IgD-negative memory B cell (primary cell): ENCODE data around the gene MYL4. TPM values are rescaled to one million over a fixed set of nuclear protein-coding genes. Genes with fewer than 3 reads are reported as not detected.

Source experiments
- H3K27ac Mint-ChIP-seq, 3 donors: one replicate each; pipeline ENCODE4 v1.8.0; 2020 to 2022; ENCODE audit warnings: mild to moderate bottlenecking in 3 of 3, mixed read lengths in 3 of 3, moderate library complexity in 1 of 3
- H3K27me3 Mint-ChIP-seq: one replicate; pipeline ENCODE4 v1.8.0; 2021; ENCODE audit warnings: mixed read lengths
- H3K36me3 Mint-ChIP-seq: one replicate; pipeline ENCODE4 v1.8.0; 2020; ENCODE audit warnings: mild to moderate bottlenecking, mixed read lengths
- H3K4me1 Mint-ChIP-seq, 3 donors: one replicate each; pipeline ENCODE4 v1.8.0; 2020 to 2022; ENCODE audit warnings: mixed read lengths in 3 of 3, mild to moderate bottlenecking in 1 of 3
- H3K4me3 Mint-ChIP-seq, 4 donors: one replicate each; pipeline ENCODE4 v1.8.0; 2020 to 2022; ENCODE audit warnings: mild to moderate bottlenecking in 4 of 4, mixed read lengths in 4 of 4, moderate library complexity in 3 of 4
- H3K9me3 Mint-ChIP-seq, 3 donors: one replicate each; pipeline ENCODE4 v1.8.0; 2020 to 2021; ENCODE audit warnings: mixed read lengths in 3 of 3, mild to moderate bottlenecking in 1 of 3
- polyA plus RNA-seq: library from polyadenylated mRNA; unstranded; fragments of 300-500 nt; fragmentation: Illumina TruSeq; gene quantifications from one replicate; pipeline ENCODE4 v1.2.3, GENCODE V29; 2021

Gene MYL4
- polyA plus RNA-seq, 1 donor from 2014 or later: not detected

DNA sequence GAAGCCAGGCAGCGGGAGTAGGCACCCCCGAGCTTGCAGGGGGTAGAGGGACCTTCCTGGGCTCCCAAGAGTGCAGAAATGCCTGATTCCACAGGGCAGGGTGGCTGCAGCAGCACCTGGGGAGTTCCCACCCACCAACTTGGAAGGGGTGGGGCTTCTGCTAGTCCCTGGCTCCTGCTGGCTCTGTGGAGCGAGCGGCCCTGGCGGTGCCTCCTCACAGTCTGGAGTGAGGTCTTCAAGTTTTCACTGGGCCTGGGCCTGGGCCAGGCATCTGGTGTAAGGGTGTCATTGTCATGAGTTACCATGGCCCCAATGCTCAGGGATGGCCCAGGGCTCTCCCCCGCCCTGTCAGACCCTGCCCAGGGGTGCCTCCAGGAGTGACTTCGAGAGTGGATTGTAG lies 28.7 kb downstream of the MYL4 start:
- no peaks in the 10 kb centered on the region for H3K36me3 Mint-ChIP-seq
- H3K9me3 Mint-ChIP-seq: no peaks in the 10 kb centered on the region
- H3K4me3 Mint-ChIP-seq: no peak overlapping the region
- H3K4me1 Mint-ChIP-seq: peaks cover 6 to 21% (median 11%) of the 10 kb centered on the region in 3 donors
- H3K27me3 Mint-ChIP-seq: no peaks in the 10 kb centered on the region
- no peak overlapping the region for H3K27ac Mint-ChIP-seq

DNA sequence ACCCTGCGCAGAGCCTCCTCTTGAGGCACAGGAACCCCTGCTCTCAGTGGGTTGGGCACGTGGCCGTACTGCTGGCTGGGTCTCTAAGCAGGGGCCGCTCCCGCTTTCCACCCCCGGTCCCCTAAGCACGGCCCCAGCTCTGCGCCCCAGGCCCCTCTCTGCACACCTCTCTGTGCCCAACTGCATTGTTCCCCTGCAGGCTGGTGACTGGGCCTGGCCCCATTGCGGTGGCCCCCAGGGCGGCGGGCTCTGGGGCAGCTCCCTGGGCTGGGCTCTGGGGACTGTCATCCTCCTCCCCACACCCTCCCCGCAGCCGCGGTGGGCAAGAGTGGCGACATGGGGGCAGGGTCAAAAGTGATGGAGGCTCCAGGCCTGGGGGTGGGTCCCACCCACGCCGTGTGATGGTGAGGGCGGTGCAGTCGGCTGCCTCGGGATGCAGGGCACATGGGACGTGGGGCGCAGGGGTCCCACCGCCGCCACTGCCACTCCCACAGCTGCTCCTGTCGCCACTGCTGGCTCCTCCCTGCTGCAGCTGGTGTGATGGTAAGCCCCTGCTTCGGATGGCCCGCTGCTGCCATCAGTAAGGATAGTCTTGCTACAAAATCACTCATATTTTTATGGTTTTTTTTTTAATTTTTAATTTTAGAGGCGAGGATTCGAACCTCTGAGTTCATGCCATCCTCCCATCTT lies 29.3 kb downstream of the MYL4 start:
- Mint-ChIP-seq H3K27ac (no peak overlapping the region), H3K27me3 (no peaks in the 10 kb centered on the region), H3K36me3 (no peaks in the 10 kb centered on the region), H3K9me3 (no peaks in the 10 kb centered on the region), H3K4me1 (peaks cover 6 to 21% (median 12%) of the 10 kb centered on the region in 3 donors), H3K4me3 (no peak overlapping the region)

DNA sequence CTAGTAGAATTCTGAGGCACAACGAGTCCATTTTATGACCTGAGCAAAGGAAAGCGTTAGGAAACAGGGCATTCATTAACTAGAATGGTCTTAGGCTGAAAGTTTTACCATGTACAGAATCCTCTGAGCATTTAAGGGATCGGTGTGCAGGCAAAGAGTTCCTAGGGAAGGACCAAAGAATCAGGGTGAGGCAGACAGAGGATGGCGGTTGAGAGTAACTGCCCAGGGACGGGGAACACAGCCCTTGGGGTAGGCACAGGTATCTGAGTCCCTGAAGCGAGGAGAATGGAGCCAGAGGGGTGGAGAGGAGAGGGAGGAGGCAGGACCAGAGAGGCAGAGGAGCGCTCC lies 30.4 kb downstream of the MYL4 start:
- peaks cover 11 to 29% (median 18%) of the 10 kb centered on the region in 3 donors for H3K4me1 Mint-ChIP-seq
- no peaks in the 10 kb centered on the region for H3K9me3 Mint-ChIP-seq
- H3K4me3 Mint-ChIP-seq: no peak overlapping the region
- no peaks in the 10 kb centered on the region for H3K27me3 Mint-ChIP-seq
- H3K27ac Mint-ChIP-seq: no peak overlapping the region
- H3K36me3 Mint-ChIP-seq: no peaks in the 10 kb centered on the region

DNA sequence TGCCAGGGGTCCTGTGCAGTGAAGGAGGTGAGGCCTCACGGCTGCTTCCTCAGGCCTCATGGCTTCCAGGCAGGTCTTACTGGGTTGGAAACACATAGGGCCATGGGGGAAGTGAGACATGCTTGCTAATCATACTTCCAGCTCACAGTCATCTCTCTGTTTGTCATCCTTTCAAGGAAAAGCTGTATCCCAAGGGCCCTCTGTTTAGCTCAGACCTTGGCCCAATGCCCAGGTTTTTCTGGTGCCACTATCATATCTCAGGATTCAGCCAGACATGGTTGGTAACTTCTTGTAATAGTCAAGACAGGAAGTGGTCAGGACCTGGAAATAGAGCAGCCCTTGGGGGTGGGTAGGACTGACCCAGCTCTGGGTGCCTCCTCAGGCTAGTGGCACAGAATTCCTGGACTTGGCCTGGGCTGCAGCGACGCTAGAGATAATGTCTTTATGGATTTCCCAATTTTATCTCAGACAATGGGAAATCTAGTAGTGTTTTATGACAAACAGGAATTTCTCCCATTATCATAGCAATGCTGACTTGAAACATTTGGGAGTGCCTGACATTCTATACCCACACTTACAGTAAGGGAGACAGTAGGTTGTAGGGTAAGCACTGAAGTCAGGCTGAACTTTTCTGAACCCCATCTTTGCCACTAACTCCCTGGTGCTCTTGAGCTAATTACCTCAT lies 31.0 kb downstream of the MYL4 start:
- H3K4me3 Mint-ChIP-seq: no peak overlapping the region

DNA sequence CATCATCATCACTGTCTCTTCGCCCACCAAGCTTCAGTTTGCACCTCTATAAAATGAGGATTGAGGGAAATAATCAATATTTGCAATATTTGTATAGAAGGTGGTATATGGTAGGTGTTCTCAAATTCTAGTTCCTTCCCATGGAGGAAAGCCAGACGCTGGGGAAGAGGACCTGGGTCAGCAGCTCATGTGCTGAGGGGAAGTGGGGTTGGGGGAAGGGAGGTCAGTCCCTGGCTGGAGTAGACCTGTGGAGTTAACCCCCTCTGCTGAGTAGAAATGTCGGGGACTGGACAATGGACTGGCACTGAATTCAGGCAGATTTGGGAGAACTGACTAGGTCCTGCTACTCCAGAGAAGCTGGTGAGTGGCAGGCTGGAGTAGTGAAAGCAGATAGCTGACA lies 31.7 kb downstream of the MYL4 start:
- H3K27me3 Mint-ChIP-seq: no peaks in the 10 kb centered on the region
- H3K27ac Mint-ChIP-seq: no peak overlapping the region
- peaks cover 11 to 29% (median 18%) of the 10 kb centered on the region in 3 donors for H3K4me1 Mint-ChIP-seq
- no peaks in the 10 kb centered on the region for H3K36me3 Mint-ChIP-seq
- H3K9me3 Mint-ChIP-seq: no peaks in the 10 kb centered on the region
- H3K4me3 Mint-ChIP-seq: peak overlapping the region in 1 of 4 donors; percentile 2

More for the DNA sequence above, 31.0 kb downstream of the MYL4 start:
- no peaks in the 10 kb centered on the region for H3K9me3 Mint-ChIP-seq
- no peaks in the 10 kb centered on the region for H3K36me3 Mint-ChIP-seq
- no peaks in the 10 kb centered on the region for H3K27me3 Mint-ChIP-seq
- peaks cover 11 to 29% (median 18%) of the 10 kb centered on the region in 3 donors for H3K4me1 Mint-ChIP-seq
- H3K27ac Mint-ChIP-seq: no peak overlapping the region

DNA sequence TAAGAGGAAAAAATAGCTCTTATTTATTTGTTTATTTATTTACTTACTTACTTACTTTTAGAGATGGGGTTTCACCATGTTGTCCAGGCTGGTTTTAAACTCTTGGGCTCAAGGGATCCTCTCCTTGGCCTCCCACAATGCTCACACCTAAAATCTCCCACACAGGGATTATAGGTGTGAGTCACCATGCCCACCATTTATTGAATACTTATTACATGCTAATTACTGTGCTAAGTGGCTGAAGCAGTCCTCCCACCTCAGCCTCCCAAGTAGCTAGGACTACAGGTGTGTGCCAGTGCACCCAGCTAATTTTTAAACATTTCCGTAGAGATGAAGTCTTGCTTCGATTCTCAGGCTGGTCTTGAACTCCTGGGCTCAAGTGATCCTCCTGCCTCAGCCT lies 33.5 kb downstream of the MYL4 start:
- Mint-ChIP-seq H3K4me3 (peak overlapping the region in 1 of 4 donors; percentile 54), H3K27ac (no peak overlapping the region), H3K9me3 (no peaks in the 10 kb centered on the region), H3K4me1 (peaks cover 11 to 29% (median 18%) of the 10 kb centered on the region in 3 donors), H3K27me3 (no peaks in the 10 kb centered on the region), H3K36me3 (no peaks in the 10 kb centered on the region)

DNA sequence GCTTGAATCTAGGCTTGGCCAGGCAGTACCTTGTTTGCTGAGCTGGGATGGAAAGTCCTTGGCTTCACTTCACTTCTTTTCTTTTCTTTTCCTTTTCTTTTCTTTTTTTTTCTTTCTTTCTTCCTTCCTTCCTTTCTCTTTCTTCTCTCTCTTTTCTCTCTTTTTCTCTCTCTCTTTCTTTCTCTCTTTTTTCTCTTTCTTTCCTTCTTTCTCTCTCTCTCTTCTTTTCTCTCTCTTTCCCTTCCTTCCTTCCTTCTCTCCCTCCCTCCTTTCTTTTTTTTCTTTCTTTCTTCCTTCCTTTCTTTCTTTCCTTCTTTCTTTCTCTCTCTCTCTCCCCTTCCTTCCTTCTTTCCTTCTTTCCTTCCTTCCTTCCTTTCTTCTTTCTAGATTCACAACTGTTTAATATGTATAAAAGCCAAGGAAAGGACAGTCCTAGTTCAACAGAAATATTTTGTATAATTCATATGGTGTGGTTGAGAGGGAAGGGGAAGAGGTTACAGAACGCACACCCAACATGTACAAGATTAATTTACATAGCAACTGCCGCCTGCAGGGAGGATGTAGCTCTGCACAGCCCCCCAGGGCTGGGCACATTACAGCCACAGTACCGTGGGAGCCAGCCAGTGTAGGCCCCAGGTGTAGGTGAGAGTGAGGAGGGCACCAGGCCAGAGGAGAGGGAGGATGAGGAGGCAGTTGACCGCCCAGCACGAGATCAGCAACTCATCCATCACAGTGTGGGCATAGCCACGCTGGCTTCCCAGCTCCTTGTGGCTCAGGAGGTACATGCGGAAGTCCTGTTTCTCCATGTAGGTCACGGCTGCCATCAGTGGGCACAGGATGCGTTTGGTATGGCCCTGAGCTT lies 34.8 kb downstream of the MYL4 start:
- no peak overlapping the region for H3K27ac Mint-ChIP-seq
- no peaks in the 10 kb centered on the region for H3K27me3 Mint-ChIP-seq
- H3K4me3 Mint-ChIP-seq: no peak overlapping the region

DNA sequence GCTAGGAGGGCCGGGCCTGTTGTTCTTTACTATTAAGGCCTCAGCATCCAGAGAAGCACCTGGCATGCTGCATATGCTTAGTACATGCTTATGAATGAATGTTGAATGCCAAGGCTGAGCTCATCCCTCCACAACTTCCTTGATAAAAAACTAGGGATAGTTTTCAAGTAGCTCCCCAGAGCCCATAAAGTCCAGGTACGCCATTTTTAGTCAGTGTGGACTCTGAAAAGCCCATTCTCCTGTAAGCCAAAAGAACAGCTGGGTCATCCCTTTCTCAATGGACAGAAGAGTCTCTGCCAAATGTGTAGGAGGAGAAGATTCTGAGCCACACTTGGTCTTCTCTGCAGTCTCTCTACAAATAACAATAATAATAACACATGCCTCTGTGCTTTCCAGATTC lies 35.5 kb downstream of the MYL4 start:
- Mint-ChIP-seq H3K27me3 (no peaks in the 10 kb centered on the region), H3K4me3 (no peak overlapping the region), H3K27ac (no peak overlapping the region), H3K36me3 (no peaks in the 10 kb centered on the region), H3K4me1 (peaks cover 11 to 23% (median 14%) of the 10 kb centered on the region in 3 donors), H3K9me3 (no peaks in the 10 kb centered on the region)

More for the DNA sequence above, 34.8 kb downstream of the MYL4 start:
- no peaks in the 10 kb centered on the region for H3K36me3 Mint-ChIP-seq
- H3K9me3 Mint-ChIP-seq: no peaks in the 10 kb centered on the region
- peaks cover 11 to 29% (median 18%) of the 10 kb centered on the region in 3 donors for H3K4me1 Mint-ChIP-seq

DNA sequence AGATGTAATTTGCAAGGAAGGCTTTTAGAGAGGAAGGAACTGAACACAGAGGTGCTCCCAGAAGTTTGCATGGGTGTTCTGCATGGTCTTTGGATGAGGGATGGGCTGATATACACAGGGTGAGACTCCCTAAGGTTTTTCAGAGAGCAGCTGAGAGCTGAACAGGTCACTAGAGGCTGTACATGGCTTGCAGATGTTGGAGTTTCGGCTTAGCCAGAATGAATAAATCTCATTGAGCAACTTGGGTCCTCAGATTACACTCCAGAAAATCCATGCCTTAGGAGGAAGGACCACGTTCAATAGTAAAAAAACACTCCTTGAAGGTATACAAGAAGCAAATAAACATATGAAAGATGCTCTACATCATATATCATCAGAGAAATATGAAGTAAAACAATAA lies 37.0 kb downstream of the MYL4 start:
- Mint-ChIP-seq H3K9me3 (no peaks in the 10 kb centered on the region), H3K4me3 (no peak overlapping the region), H3K27me3 (no peaks in the 10 kb centered on the region), H3K36me3 (peaks cover 2% of the 10 kb centered on the region), H3K4me1 (peaks cover 7 to 13% (median 9%) of the 10 kb centered on the region in 3 donors), H3K27ac (no peak overlapping the region)

DNA sequence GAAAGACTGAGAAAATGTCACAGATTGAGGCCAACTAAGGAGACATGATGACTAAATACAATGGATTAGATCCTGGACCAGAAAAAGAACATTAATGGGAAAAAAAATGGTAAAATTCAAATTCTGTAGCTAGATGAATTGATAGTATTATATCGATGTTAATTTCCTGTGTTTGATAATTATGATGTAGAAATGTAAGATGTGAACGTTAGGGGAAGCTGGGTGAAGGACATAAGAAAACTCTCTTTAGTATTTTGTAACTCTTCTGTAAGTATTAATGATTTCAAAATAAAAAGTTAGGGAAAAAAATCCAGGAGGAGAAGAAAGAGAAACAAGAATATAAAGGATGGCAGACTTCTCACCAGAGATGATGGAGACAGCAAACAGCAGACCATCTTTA lies 41.7 kb downstream of the MYL4 start:
- H3K27ac Mint-ChIP-seq: no peak overlapping the region
- H3K4me3 Mint-ChIP-seq: no peak overlapping the region
- H3K9me3 Mint-ChIP-seq: no peaks in the 10 kb centered on the region
- H3K4me1 Mint-ChIP-seq: peaks cover 0 to 6% (median 2%) of the 10 kb centered on the region in 3 donors
- H3K36me3 Mint-ChIP-seq: peaks cover 2% of the 10 kb centered on the region
- H3K27me3 Mint-ChIP-seq: peaks cover 4% of the 10 kb centered on the region

DNA sequence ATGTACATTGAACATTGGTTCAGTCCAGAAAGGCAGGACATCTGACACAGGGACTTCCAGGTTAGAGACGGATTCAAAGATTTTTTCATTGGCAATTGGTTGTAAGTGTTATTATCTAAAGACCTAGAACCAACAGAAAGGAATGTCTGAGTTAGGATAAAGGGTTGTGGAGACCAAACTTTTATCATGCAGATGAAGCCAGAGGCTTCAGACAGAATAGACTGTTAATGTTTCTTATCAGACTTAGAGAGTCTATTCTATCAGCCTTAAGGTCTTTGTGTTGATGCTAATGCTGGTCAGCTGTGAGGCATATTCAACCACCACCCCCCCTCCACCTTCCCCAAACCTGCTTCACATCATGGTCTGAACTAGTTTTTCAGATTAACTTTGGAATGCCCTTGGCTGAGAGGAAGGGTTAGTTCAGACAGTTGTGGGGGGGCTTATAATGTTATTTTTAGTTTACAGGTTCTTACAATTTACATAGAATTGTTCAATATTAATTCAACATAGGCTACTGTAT lies 42.3 kb downstream of the MYL4 start:
- peaks cover 8% of the 10 kb centered on the region for H3K27me3 Mint-ChIP-seq
- H3K4me3 Mint-ChIP-seq: peak overlapping the region in 1 of 4 donors; percentile 63

DNA sequence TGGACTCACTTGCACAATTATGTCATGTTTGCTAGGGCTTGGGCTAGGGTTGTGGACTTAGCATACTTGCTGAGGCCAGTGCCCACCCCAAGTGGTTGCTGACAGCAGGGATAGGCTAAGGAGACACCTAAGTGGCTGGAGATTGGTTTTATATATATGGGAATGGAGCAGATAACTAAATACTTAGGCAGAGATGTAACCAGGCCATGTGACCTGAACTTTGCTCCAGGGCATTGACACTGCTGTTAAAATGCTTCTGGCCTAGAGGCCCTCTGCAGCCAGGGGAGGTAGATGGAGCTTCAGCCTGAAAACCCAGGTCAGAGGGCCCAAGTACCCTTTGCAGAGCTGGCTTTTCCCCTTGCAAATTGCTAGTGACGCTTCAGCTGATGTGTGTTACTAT lies 43.1 kb downstream of the MYL4 start:
- peaks cover 4 to 6% (median 6%) of the 10 kb centered on the region in 3 donors for H3K4me1 Mint-ChIP-seq
- peak overlapping the region; percentile 35 to 63 (median 52) for H3K4me3 Mint-ChIP-seq
- peaks cover 2% of the 10 kb centered on the region for H3K36me3 Mint-ChIP-seq
- peaks cover 11% of the 10 kb centered on the region for H3K27me3 Mint-ChIP-seq
- no peaks in the 10 kb centered on the region for H3K9me3 Mint-ChIP-seq
- H3K27ac Mint-ChIP-seq: no peak overlapping the region

More for the DNA sequence above, 42.3 kb downstream of the MYL4 start:
- Mint-ChIP-seq H3K9me3 (no peaks in the 10 kb centered on the region), H3K4me1 (peaks cover 0 to 6% (median 4%) of the 10 kb centered on the region in 3 donors), H3K27ac (no peak overlapping the region), H3K36me3 (peaks cover 2% of the 10 kb centered on the region)

DNA sequence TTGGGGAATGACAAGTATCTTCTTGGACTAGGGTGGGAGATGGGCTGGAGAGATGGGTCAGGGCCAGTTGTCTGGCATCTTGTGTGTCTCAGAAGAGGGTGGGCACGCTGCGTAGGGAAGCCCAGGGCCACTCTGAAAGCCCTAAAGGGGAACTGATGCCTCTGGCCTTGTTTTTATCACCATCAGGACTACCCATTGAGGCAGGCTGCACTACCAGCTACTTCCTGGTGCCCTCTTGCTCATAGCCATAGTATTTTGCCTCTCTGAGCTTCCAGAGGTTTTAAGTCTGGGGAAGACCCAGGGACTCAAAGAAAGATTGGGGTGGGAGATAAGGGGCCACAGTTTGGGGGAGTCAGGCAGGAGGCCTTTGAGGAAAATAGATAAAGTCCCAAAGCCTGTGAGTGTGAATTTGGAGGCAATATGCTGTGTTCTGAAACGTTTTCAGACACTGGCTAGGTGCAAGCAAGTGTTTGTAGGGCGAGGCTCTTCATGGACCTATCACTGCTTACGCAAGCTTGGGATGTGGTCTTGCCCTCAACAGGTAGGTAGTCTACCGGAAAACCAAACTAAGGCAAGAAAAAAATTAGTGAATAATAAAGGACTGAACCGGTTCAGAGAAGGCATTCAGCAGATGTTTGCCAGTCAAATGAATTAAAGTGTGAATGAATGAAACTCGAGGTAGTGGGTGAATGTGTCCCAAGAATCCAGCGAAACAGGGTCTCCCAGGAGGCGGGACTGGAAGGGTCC lies 43.8 kb downstream of the MYL4 start:
- Mint-ChIP-seq H3K9me3 (no peaks in the 10 kb centered on the region), H3K36me3 (peaks cover 2% of the 10 kb centered on the region), H3K4me1 (peaks cover 4 to 6% (median 6%) of the 10 kb centered on the region in 3 donors), H3K4me3 (peak overlapping the region; percentile 61 to 85 (median 70)), H3K27me3 (peaks cover 12% of the 10 kb centered on the region), H3K27ac (peak overlapping the region in 1 of 3 donors; percentile 36)
